Right lung (tissue), 5 donors: Measurements from ENCODE around the gene RSPH6A. TPM values are rescaled to one million over a fixed set of nuclear protein-coding genes. Genes with fewer than 3 reads are reported as not detected.

ENCODE experiments used
- DNase-seq, 2 donors: peaks; one replicate each; pipeline ENCODE4 v3.0.0-alpha.2; 2013
- polyA plus RNA-seq, 5 donors: library from polyadenylated mRNA; unstranded; fragments of 120-200 nt; gene quantifications; one replicate each; pipeline versions ENCODE4 v1.2.1 to v1.2.3, GENCODE V29; 2013; ENCODE audit warnings: inconsistent platforms in 1 of 5, low replicate concordance in 1 of 5; ENCODE audit not compliant: insufficient read length in 5 of 5, insufficient read depth in 1 of 5

RSPH6A gene
- polyA plus RNA-seq, 5 donors: 0.08 TPM; not detected in 4

DNA sequence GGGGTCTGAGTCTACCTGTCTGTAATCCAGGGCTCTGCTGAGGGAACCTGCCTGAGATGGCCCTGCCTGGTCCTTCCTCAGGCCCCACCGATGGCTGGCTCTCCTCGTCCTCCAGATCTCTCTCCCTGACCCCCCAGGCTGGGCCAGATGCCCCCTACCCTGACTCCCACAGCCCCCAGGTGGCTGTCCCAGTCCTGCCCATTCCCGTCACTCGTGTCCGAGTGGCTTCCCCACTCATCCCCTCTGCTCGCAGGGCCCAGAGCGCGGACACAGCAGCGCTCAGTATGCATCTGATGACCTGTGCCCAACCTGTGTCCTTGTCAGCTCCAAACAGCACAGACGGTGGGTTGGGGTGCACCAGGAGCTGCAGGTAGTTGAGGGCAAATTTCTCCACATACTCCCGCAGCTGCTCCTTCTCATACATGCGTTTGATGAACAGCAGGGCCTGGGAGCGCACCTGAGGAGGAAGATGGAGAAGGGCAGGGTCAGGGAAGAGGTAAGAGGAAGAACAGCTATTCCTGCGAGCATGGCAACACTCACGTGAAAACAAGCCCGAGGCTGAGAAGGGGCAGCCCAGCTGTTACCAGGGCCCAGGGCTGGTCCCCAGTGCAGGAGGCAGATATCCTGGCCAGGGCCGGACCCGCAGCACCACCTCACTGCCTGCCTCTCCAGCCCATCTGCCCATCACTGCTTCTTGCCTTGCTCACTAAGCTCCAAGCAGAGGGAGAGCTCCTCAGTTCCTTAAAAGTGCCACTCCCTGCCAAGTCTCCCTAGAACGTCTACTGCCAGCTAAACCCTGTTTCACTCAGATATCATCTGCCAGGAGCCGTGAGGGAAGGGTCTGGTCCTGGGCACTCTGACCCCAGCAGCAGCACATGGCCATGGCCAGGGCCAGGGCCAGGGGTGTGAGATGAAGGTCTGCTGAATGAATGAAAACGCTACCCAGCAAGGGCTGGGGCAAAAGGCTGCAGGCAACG is 11.1 kb upstream of the RSPH6A start:
- no peak for DNase-seq

GRCh38 chr19:45825263-45825605 is 10.1 kb upstream of the RSPH6A start:
- DNase-seq: no peak

- no peak for DNase-seq
These were observed 9.6 kb upstream of the RSPH6A start for GRCh38 chr19:45824531-45825262.

GRCh38 chr19:45824041-45824471 is 8.9 kb upstream of the RSPH6A start:
- DNase-seq: no peak

DNA sequence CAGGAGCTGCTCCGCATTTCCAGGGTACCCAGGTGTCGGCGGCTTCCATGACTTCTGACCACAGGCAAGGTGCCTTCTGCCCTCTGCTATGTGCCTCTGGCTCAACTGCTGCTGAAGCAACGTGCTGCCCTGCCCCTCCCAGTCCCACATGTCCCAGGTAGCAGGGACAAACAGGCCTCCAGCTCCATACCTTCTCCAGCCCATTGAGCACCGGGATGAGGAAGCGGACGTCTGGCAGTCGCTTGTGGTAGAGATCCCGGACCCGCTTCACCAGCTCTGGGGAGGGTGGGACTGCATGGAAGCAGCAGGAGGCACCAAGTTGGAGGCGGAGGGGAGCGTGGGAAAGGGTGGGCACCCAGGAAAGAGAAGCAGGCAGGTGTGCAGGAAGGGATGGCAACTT is 8.1 kb upstream of the RSPH6A start:
- no peak for DNase-seq

DNA sequence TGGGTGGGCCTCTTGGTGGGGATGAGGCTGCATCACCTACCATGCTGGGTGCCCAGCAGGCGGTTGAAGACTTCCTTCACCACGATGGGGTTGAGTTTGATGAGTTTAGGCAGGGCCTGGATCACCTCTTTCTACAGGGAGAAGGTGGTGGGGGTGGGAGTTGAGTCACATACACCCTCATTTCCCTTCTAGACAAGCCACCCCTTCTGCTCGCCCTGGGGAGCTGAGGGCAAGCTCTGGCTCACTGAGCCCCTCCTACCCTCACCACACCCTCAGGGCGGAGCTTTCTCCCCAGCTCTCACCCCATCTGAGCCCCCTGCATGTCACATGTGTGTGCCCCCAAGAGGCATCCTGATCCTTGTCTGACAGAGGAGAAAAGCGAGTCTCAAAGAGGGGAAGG is 7.6 kb upstream of the RSPH6A start:
- no peak for DNase-seq

DNA sequence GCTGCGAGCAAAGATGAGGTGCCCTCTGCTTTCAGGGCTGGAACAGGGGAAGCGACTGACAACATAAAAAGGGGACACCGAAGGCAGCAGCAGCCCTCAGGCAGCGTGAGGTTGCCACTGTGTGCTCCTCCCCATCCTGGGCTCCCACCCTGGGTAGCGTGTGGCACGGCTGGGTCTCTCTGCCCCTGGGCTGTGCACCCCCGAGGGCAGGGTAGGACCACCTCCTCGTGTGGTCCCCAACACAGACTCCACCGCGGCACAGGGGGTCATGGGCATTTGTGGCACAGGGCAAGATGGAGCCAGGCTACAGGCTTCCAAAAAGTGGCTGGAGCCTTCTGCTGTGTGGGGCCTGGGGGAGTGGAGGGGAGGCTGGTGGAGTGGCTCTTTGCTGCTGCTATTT is 6.5 kb upstream of the RSPH6A start:
- DNase-seq: no peak

GRCh38 chr19:45821103-45821521 is 6.0 kb upstream of the RSPH6A start:
- DNase-seq: no peak

DNA sequence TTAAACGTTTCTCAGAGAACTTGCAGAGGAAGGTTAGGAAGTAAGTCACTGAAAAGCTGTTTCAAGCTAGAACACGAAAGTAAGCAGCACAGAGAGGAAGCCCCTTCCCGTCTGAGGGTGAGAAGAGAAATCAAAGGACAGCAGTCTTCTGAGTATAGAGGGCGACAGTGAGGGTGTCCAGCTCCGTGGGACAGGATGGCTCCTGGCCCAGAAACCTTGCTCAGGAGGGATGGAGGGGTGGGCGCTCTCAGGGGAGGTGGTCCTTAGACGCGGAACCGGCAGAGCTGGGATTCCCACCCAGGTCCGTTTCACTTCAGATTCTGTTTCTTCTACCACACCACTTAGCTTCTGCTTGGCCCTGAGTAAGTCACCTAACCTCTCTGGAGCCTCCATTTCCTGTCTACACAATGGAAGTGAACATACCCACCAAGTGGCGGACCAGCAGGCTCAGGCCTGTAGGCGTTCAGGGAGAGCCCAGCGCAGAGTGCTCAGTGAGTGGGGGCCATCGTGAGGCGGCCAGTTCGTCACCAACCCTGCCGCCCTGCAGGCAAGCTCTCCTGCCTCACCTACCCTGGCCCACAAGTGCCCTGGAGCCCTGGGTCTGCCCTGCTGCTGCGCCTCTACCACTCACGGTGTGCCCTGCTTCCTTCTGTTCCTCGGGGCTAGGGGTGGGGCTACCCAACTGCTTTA is 5.5 kb upstream of the RSPH6A start:
- no peak for DNase-seq

DNA sequence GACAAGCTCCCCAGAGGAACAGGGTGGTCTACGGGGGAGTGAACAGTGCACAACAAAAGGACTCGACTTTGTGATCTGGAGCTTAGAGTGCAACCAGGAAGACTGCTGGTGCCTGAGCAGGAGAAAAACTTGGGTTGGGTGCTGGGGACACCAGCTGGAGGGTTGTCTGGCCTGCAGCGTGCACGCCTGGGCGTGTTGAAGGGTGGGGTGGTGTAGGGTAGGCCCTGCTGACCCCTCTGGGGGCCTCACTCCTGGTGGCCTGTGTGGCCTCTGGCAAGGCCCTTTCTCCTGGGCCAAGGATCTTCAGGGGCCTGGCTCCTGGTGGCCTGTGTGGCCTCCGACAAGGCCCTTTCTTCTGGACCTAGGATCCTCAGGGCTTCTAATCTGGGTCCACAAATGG is 4.7 kb upstream of the RSPH6A start:
- no peak for DNase-seq

DNA sequence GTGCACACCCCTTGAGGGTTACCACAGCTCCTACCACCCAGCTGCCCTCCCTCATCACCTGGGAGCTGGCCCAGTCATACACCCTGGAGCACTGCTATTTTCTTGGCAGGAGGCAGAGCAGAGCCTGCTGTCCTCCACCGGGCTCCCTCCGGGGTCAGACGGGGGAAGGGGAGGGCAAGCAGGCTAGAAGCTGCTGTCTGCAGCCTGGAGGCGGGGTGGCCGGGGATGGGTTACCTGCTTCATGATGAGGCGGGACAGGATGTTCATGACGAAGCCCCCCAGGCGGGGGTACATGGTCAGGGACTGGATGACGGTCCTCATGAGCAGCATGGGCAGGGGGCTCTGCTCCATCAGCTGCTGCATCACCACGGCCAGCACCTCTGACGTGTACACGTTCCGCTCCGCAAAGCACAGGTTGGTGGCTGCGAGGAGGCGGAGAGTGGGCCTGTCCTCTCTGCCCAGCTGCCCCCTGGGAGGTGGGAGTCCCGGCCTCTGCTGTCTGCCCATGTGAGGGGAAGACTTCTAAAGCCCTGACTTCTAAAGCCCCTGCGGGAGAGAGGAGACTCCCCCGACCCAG is 2.7 kb upstream of the RSPH6A start:
- DNase-seq: no peak

GRCh38 chr19:45817010-45817724 is 2.1 kb upstream of the RSPH6A start:
- DNase-seq: peak; percentile 84 to 89

GRCh38 chr19:45816236-45817009 is 1.3 kb upstream of the RSPH6A start:
- DNase-seq: no peak

- peak; percentile 23 to 41 for DNase-seq
These were observed 541 bp upstream of the RSPH6A start for GRCh38 chr19:45815481-45816216.

GRCh38 chr19:45814166-45814780 is 835 bp downstream of the RSPH6A start:
- no peak for DNase-seq

DNA sequence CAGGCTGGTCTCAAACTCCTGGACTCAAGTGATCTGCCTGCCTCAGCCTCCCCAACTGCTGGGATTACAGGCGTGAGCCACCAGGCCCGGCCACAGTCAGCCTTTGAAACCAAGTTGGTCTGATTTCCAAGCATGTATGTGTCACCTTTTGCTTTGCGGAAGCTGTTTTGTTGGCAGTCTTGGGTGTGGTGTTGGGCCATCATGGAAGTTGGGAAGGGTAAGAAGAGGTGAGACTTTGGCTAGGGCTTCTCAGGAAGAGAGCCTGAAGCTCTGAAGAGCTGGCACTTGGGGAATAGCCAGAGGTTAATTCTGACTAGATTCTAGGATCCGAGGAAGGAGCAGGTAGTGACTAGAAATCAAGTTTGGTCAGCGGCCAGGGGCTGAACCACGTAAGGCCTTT is 2.8 kb downstream of the RSPH6A start:
- DNase-seq: no peak

DNA sequence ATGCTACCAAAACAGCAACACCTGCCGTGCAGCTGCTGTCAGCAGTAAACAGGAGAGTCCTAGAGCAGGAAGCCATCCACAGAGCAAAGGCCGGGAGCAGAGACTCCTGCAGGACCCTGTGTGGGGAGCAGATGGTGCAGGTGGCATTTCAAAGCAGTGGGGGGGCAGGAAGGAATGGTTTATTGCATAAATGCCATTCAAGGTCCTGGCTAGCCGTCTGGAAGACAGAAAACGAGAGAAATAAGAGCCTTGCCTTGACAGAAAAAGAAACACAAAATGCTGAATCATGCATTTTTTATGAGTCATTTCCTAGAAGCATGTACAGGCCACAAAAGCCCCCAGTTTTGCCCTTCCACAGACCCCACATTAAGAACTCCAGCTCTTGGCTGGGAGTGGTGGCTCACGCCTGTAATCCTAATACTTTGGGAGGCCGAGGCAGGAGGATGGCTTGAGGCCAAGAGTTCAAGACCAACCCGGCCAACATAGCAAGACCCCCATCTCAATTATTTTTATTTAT is 5.4 kb downstream of the RSPH6A start:
- DNase-seq: no peak

- DNase-seq: no peak
These were observed 9.4 kb downstream of the RSPH6A start for GRCh38 chr19:45805719-45806118.

- no peak for DNase-seq
These were observed 10.2 kb downstream of the RSPH6A start for GRCh38 chr19:45804959-45805230.
